GM18868 (cell line): ENCODE results near the gene PRR4.

Source experiments
- ATAC-seq: cut with Tn5 transposase; IDR thresholded peaks from one replicate; pipeline ENCODE4 v1.9.1; 2021; ENCODE audit warnings: mild to moderate bottlenecking, moderate library complexity; ENCODE audit not compliant: unreplicated experiment

Gene PRR4

GRCh38 chr12:10849425-10849878 lies at the start of gene PRR4:
Gene PRR4, minus strand, starts transcription at chr12:10849475. Its CDS starts 38 bp downstream, at chr12:10849437.
- ATAC-seq = no peak

GRCh38 chr12:10896854-10897253 lies 47.6 kb upstream of the PRR4 start:
- ATAC-seq = no peak

- ATAC-seq = no peak
Observed at GRCh38 chr12:10891937-10892336, 42.7 kb upstream of the PRR4 start.

- ATAC-seq = no peak
Observed at GRCh38 chr12:10889226-10889625, 40.0 kb upstream of the PRR4 start.

DNA sequence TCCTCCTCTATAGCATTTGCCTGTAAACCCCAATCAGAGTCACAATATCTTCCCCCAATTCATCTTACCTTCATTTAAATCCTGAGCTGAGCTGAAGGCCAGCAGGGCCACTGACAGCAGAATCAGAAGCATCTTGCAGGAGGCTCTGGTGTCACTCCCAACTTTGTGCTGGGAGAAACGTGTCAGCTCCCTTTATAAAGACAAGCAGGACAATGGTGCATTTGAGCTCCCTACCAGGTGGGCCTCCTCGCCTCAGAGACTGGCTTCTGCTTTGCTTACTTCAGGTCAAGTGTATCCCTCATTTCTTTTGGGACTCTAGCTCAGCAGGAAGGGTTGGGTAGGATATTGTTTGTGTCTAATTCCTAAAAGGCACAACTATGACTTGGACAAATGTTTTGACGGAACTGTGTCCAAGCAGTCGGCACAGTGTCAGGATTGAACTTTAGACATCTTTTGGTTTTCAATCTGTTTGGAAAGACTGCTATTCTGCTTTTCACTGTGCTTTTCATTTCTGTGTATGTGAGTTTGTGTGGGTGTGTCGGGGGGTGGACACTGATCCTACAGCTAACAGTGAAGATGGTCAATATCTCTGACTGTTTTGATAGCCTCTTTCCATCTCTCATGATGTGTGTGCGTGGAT lies 34.9 kb upstream of the PRR4 start, which contains the start of gene PRH1:
PRH1 (minus strand) TSS at position 170 of the 640 bp plus-strand sequence; CDS start at position 132, 38 bp downstream.
- no peak for ATAC-seq

DNA sequence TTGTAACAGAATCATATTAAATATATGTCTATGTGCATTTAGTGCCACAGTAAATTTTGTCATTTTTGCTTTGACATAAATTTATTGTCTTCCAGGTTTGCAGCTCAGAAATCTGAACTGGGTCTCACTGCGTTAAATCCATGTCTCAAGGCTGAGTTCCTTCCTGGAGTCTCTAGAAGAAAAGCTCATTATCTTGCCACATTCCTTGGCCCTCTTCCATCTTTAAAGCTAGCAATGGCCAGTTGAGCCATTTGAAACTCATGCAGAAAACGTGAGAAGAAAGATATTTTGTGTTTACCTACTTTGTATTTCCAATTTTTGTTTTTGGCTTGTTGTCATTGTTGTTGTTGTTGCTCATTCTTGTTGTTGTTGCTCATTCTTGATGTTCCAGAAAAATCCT lies 24.1 kb upstream of the PRR4 start:
- ATAC-seq = no peak

DNA sequence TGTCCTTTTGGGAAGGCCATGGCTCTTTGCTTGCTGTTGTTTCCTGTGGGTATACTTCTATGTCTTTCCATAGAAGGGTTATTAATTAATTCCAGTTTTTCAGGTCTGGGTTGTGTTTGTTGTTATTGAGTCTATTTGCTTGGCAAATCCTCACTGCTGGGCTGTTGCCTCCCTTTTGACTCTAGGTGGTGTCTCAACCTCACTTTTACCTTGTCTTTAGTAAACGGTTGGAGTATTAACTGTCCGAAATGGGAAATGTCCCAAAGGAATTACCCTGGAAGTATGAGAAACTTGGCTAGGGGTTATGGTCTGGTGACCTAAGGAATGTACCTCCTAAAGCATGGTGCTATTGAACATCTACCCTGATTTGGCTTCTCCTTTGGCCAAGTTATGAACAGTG lies 18.1 kb upstream of the PRR4 start:
- no peak for ATAC-seq

DNA sequence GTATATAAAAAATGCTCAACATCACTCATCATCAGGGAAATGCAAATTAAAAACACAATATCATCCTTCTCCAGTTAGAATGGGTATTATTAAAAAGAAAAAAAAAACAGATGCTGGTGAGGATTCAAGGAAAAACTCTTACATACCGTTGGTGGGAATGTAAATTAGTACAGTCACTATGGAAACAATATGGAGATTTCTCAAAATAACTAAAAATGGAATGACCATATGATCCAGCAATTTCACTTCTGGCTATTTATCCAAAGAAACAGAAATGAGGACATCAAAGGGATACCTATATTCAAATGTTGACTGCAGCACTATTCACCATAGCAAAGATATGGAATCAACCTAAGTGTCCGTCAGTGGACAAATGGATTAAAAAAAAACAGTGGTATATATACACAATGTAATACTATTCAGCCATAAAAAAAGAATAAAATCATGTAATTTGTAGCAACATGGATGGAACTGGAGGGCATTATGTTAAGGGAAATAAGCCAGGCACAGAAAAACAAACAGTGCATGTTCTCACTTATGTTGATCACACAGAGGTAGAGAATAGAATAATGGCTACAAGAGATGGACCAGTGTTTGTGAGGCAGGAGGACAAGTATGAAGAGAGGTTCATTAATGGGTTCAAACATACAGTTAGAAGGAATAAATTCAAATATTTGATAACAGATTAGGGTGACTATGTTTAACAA lies 14.4 kb upstream of the PRR4 start:
- no peak for ATAC-seq

DNA sequence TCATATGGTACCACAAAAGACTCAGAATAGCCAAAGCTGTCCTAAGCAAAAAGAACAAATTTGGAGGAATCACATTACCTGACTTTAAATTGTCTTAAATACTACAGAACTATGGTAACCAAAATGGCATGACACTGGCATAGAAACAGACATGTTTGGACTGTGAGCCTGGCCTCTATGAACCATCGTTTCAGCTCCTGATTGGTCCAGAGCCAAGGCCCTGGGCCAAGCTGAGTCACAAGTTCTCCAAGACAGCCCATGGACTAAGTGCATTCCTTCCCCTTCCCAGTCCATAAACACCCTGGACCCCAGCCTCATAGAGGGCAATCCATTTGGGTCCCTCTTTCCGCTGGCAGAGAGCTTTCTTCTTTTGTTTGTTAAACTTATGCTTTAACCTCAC lies 12.1 kb upstream of the PRR4 start:
- ATAC-seq = no peak

- ATAC-seq = no peak
Observed at GRCh38 chr12:10855807-10856206, 6.5 kb upstream of the PRR4 start.

DNA sequence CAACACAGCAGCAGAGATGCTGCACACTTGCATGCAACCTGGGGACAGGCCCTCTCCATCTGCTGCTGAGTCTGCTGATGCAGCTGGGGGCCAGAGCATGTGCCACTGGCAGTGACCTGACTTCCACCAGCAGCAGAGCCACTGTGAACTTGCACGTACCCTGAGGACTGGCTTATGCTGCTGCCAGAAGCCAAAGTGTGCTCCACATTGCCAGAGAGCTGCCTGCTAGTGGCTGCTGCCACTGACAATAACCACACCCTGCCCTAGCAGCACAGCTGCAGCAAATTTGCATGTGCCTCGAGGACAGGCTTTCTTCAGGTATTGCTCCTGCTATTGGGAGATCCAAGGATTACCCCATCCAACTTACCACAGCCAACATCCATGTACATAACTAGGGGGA lies 4.5 kb upstream of the PRR4 start:
- no peak for ATAC-seq

- ATAC-seq = no peak
Observed at GRCh38 chr12:10851243-10851858, 2.1 kb upstream of the PRR4 start.

GRCh38 chr12:10847744-10848143 lies 1.5 kb downstream of the PRR4 start:
- ATAC-seq = no peak

DNA sequence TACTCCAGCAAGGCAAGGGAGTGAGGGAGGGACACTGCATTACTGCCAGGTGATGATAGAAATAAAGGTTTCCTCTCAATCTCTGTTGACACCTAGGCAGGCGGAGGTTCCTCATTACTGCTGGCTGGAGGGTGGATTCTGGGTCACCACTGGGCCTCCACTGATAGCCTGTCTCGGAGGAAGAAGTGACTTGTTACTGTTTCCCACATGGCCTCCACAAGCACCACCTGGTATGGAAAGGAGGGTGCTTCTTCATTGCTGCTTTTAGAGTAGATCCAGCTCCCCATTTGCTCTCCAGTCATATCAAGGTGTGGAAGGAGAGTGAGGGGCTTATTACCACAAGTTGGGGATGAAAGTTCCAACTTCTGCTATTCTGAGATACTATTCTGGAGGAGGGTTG lies 6.4 kb downstream of the PRR4 start:
- ATAC-seq = no peak

DNA sequence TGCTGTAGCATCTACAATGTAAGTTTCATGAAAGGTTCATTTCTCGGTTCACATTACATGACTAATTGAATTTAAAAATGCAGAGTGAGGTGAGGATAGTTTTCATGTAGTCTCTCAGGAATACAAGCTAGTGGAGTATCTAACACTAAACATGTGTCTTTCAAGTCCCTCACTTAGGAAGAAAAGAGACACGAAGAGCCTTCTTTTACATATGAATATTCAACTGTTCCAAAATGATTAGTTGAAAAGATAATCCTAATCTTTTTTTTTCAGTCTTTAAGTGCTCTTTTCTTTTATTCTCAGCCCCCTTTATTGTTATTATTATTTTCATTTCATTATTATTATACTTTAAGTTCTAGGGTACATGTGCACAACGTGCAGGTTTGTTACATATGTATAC lies 10.8 kb downstream of the PRR4 start:
- no peak for ATAC-seq

DNA sequence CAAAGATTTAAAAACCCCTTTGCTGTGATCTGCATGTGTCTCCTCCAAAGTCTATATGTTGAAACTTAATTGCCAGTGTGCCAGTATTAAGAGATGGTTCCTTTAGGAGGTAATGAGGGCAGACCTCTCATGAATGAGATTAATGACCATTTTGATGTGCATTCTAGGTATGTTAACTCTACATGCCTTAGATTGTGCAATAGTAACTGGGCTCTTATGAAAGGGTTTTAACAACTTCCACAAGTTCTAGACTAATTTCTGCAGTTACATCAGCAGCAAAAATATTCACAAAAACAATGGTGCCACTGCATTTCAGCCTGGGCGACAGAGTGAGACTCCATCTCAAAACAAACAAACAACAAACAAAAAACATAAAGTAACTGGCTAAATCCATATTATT lies 19.3 kb downstream of the PRR4 start:
- no peak for ATAC-seq

GRCh38 chr12:10826258-10826657 lies 23.0 kb downstream of the PRR4 start, which contains the start of gene TAS2R10:
Gene TAS2R10, minus strand, starts transcription at chr12:10826358. Its CDS starts 89 bp downstream, at chr12:10826269.
- ATAC-seq = no peak

DNA sequence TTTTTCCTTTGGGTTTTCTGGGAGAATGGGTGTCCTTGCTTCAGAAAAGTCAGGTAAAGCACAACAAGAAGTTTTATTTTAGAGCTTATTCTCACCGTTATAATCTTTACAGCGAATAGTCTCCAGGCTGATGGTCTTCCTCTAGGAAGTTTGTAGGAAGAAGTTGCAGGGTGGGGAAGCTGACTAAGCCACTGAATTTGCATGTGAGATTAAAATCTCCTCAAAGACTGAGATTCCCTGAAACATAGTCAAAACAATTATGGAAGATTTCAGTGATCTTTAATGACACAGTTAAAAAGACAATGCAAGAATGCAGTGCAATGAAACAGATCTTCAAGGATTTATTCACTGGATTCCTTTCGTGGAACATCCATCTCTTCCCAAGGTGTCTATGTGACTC lies 24.3 kb downstream of the PRR4 start:
- ATAC-seq = no peak

- no peak for ATAC-seq
Observed at GRCh38 chr12:10811883-10812536, 37.3 kb downstream of the PRR4 start.

DNA sequence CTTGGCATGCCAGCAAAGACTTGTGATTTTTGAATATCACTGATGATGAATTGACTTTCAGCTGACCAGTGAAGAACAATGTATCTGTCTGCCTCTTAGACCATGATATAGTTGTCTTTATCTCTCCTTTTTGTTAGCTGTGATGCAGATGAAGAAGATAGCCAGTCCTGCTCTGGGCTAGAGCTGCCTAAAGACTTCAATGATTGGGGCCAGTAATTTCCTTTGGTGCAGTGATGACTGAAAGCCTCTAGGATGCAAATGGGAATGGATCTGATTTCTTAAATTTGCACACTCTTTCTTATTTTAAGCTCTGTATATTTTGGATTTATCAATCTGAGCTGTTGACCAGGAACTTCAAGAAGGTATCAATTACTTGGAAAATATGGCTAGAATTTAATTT lies 39.2 kb downstream of the PRR4 start, which contains the start of gene TAS2R9:
TAS2R9 (minus strand) TSS at position 101 of the 400 bp plus-strand sequence; CDS start at position 8, 93 bp downstream.
- no peak for ATAC-seq

DNA sequence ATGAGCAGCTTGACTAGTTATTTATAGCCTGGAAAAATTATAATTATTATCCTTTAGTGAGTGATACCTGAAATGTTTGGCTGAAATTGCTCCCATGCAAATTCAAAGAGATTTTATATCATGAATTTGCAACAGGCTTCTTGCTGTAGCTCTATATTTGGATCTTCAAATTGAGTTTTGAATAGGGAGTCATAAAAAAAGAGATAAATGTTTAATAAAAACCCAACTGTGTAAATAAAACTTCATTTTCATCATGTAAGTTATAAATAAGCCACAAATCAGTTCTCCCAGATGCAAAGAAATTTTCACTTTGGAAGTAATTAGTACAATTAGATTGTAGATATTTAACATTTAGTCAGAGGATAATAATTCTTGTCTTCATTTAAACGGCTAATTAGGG lies 42.1 kb downstream of the PRR4 start, which contains the start of gene TAS2R8:
TAS2R8 (minus strand) TSS at position 101 of the 400 bp plus-strand sequence. CDS start 306 bp downstream, outside the sequence.
- ATAC-seq = no peak
